ENCODE results near the gene ARHGAP9. TPM values are rescaled to one million over a fixed set of nuclear protein-coding genes. Genes with fewer than 3 reads are reported as not detected.

ARHGAP9 gene
- total and polyA plus RNA-seq, 2 of the 8 experiments (the other 6 are each of a cell fraction or from before 2014, with no cell fraction given), result 3.2 to 6.0 TPM

GRCh38 chr12:57476993-57477709, 2.5 kb downstream of the ARHGAP9 start:
- Histone ChIP-seq H3K18ac (ENCODE audit: extremely low read depth, low read length) (peak overlapping the region; percentile 52; the same call in 1 of the 2 replicates), H3K4me1 (replicated peaks in 1 of 4; ENCODE audit: control insufficient read depth in 3 of 4, insufficient read depth in 4 of 4, low read length in 3 of 4) (peaks cover 0 to 25% (median 11%) of the 10 kb centered on the region in 4 experiments; a peak in 6 of 7 replicates), H3K27ac (ENCODE audit: low read depth, low read length) (no peak overlapping the region), H2BK120ac (replicated peaks; ENCODE audit: low read depth, low read length) (no peak overlapping the region), H3K79me1 (ENCODE audit: low read depth, low read length) (no peaks in the 10 kb centered on the region), H3K4me2 (ENCODE audit: insufficient read depth in 1 of 2, low read depth in 2 of 2, low read length in 2 of 2) (no peak overlapping the region; a peak in 1 of 4 replicates), H2AFZ (ENCODE audit: low read length) (no peak overlapping the region), H3K27me3 (replicated peaks in 1 of 4; ENCODE audit: control insufficient read depth in 3 of 4, extremely low read depth in 1 of 4, insufficient read depth in 3 of 4, low read length in 3 of 4) (peaks cover 20 to 49% (median 42%) of the 10 kb centered on the region in 4 experiments), H4K20me1 (replicated peaks in 1 of 2; ENCODE audit: control insufficient read depth in 1 of 2, insufficient read depth in 2 of 2, low read length in 2 of 2) (peaks cover 0 to 4% of the 10 kb centered on the region in 2 experiments), H3K23me2 (ENCODE audit: low read depth, low read length) (peaks cover 8% of the 10 kb centered on the region; the same call in 1 of the 2 replicates), H3K4me3 (ENCODE audit: extremely low read depth in 1 of 4, insufficient read depth in 2 of 4, low read depth in 3 of 4, low read length in 4 of 4) (no peak overlapping the region), H2BK5ac (ENCODE audit: low read depth, low read length) (peak overlapping the region; percentile 7; the same call in 1 of the 2 replicates), H4K8ac (ENCODE audit: extremely low read depth, insufficient read depth, low read length) (no peak overlapping the region), H4K91ac (replicated peaks; ENCODE audit: insufficient read length, low read length) (no peak overlapping the region), H3K79me2 (ENCODE audit: control insufficient read depth in 1 of 2, insufficient read depth in 2 of 2, low read length in 2 of 2) (no peaks in the 10 kb centered on the region), H2BK15ac (ENCODE audit: low read length) (peak overlapping the region; percentile 36; the same call in 1 of the 2 replicates), H3K56ac (replicated peaks; ENCODE audit: insufficient read length, low read depth, low read length) (no peak overlapping the region), H2BK20ac (ENCODE audit: low read length) (peak overlapping the region; percentile 3; the same call in 1 of the 2 replicates), H3K4ac (replicated peaks; ENCODE audit: insufficient read length, low read depth, low read length) (no peak overlapping the region), H2AK5ac (ENCODE audit: low read depth, low read length) (no peak overlapping the region), H3K36me3 (ENCODE audit: control insufficient read depth in 2 of 4, insufficient read depth in 4 of 4, low read length in 3 of 4) (no peaks in the 10 kb centered on the region), H2BK12ac (ENCODE audit: low read depth, low read length) (no peak overlapping the region; the same call in 1 of the 2 replicates), H3K9me3 (ENCODE audit: insufficient read depth in 2 of 2, low read depth in 1 of 2, low read length in 1 of 2) (no peaks in the 10 kb centered on the region), H3K23ac (ENCODE audit: insufficient read length) (no peak overlapping the region), H4K5ac (ENCODE audit: insufficient read length, low read depth, low read length) (no peak overlapping the region), H3K9ac (replicated peaks in 1 of 4; ENCODE audit: extremely low read depth in 1 of 4, low read depth in 3 of 4, low read length in 3 of 4) (no peak overlapping the region), H3K14ac (ENCODE audit: insufficient read length) (no peak overlapping the region)
- FAIRE-seq, result no peak
- CTCF ChIA-PET (ENCODE audit: partially characterized antibody), result interaction anchor here (0.7 to 25.1 kb wide), 8 partner anchors 9 to 230 kb away, joined by 3 to 441 read pairs (median 4); partner anchors contain the start of genes GLI1, INHBE and MARS1
- DNase-seq (ENCODE audit: low read depth in 1 of 2, low spot score in 2 of 2), result no peak
- WGBS, 2 experiments (ENCODE audit: extremely low coverage in 1 of 2, insufficient coverage in 1 of 2, insufficient read length in 1 of 2, insufficient replicate concordance in 2 of 2, low coverage in 1 of 2, low lambda C conversion rate in 2 of 2, missing lambda C conversion rate in 1 of 2), result 95% methylated on average over 14 of the region's 15 CpGs; no CpG with 5 or more reads in 1 of the 2 experiments
- POLR2A ChIA-PET (ENCODE audit: partially characterized antibody), result interaction anchor here (1.1 to 1.4 kb wide), 3 partner anchors 49 to 236 kb away, joined by 3 to 5 read pairs (median 4); partner anchors contain the start of gene DCTN2
- TF ChIP-seq CHD1 (IDR thresholded peaks at IDR 0.05; ENCODE audit: low read depth, low read length), result no peak
- TF ChIP-seq GTF2F1 (IDR thresholded peaks at IDR 0.05; ENCODE audit: borderline replicate concordance, low read depth, low read length), result no peak
- TF ChIP-seq RFX5 (IDR thresholded peaks at IDR 0.05; ENCODE audit: borderline replicate concordance, low read depth, low read length), result no peak
- TF ChIP-seq BRCA1 (IDR thresholded peaks at IDR 0.05; ENCODE audit: low read depth, low read length), result no peak
- no peak for TF ChIP-seq SIN3A (conservative IDR thresholded peaks at IDR 0.05 in 1 of 2, IDR thresholded peaks at IDR 0.05 in 1 of 2; ENCODE audit: low read depth in 1 of 2, low read length in 2 of 2)
- no peak for TF ChIP-seq SUZ12 (IDR thresholded peaks at IDR 0.05; ENCODE audit: low read length)
- TF ChIP-seq JUN (IDR thresholded peaks at IDR 0.05; ENCODE audit: low read depth, low read length), result no peak
- no peak for TF ChIP-seq TAF1 (IDR thresholded peaks at IDR 0.05; ENCODE audit: low read depth, low read length)
- no peak for TF ChIP-seq BCL11A (IDR thresholded peaks at IDR 0.05; ENCODE audit: low read depth in 2 of 2, low read length in 2 of 2)
- no peak for TF ChIP-seq SP4 (IDR thresholded peaks at IDR 0.05; ENCODE audit: low read length)
- TF ChIP-seq CBX5 (IDR thresholded peaks at IDR 0.05; ENCODE audit: low read depth, low read length), result no peak
- no peak for TF ChIP-seq PHF8 (conservative IDR thresholded peaks at IDR 0.05; ENCODE audit: low read depth, low read length)

All from H1 (cell line).